HepG2 (cell line): Measurements from ENCODE around the gene CHMP1B. TPM values are rescaled to one million over a fixed set of nuclear protein-coding genes. Genes with fewer than 3 reads are reported as not detected.

Experiments
- ERF ChIP-seq: IDR thresholded peaks from 2 replicates; pipeline ENCODE4 v1.6.1; 2018; ENCODE audit warnings: missing biosample characterization, missing genetic modification reagents
- FOSL1 ChIP-seq: sonication (generic); formaldehyde crosslinking; IDR thresholded peaks from 2 replicates; pipeline ENCODE4 v1.9.0; 2021; ENCODE audit warnings: missing genetic modification reagents, borderline replicate concordance
- FOSL2 ChIP-seq: sonication (generic); formaldehyde crosslinking; IDR thresholded peaks from 2 replicates; pipeline ENCODE4 v1.4.0; 2020; ENCODE audit warnings: missing genetic modification reagents
- HOMEZ ChIP-seq: IDR thresholded peaks from 2 replicates; pipeline ENCODE4 v1.6.1; 2016; ENCODE audit warnings: low read depth
- HOXA3 ChIP-seq: sonication (generic); formaldehyde crosslinking; IDR thresholded peaks from 2 replicates; pipeline ENCODE4 v1.5.0; 2020; ENCODE audit warnings: missing genetic modification reagents
- SALL1 ChIP-seq: sonication (generic); formaldehyde crosslinking; IDR thresholded peaks from 2 replicates; pipeline ENCODE4 v1.8.0; 2022; ENCODE audit warnings: mild to moderate bottlenecking, missing genetic modification reagents
- SAP130 ChIP-seq: IDR thresholded peaks from 2 replicates; pipeline ENCODE4 v1.6.1; 2016; ENCODE audit warnings: low read depth
- SOX13 ChIP-seq, 3 experiments: fragments of 450-650 bp in 1 of 3; sonication (generic) in 1 of 3; formaldehyde crosslinking in 1 of 3; IDR thresholded peaks in 2 of 3; conservative IDR thresholded peaks in 1 of 3; 2 replicates each; pipeline versions ENCODE4 v1.5.0 to v1.6.1; 2016 to 2020; ENCODE audit warnings: antibody characterized with exemption in 1 of 3, mild to moderate bottlenecking in 1 of 3, missing compliant biosample characterization in 1 of 3, missing genetic modification reagents in 1 of 3, moderate library complexity in 1 of 3
- THAP9 ChIP-seq: sonication (generic); formaldehyde crosslinking; IDR thresholded peaks from 2 replicates; pipeline ENCODE4; 2020; ENCODE audit warnings: missing genetic modification reagents, mild to moderate bottlenecking, borderline replicate concordance
- TOPORS ChIP-seq: sonication (generic); formaldehyde crosslinking; IDR thresholded peaks from 2 replicates; pipeline ENCODE4 v1.8.0; 2023; ENCODE audit warnings: mild to moderate bottlenecking, missing genetic modification reagents
- ZBTB14 ChIP-seq: sonication (generic); formaldehyde crosslinking; IDR thresholded peaks from 2 replicates; pipeline ENCODE4 v1.4.0; 2020; ENCODE audit warnings: missing genetic modification reagents
- ZBTB21 ChIP-seq: sonication (generic); formaldehyde crosslinking; IDR thresholded peaks from 2 replicates; pipeline ENCODE4 v1.4.0; 2020; ENCODE audit warnings: missing genetic modification reagents
- ZHX2 ChIP-seq, 2 experiments: sonication (generic) in 1 of 2; formaldehyde crosslinking in 1 of 2; IDR thresholded peaks; 2 replicates each; pipeline versions ENCODE4 v1.6.1 to v1.9.0; 2014 to 2022; ENCODE audit warnings: antibody characterized with exemption in 1 of 2, borderline replicate concordance in 1 of 2, inconsistent platforms in 1 of 2, low read depth in 1 of 2, missing genetic modification reagents in 1 of 2
- ZNF513 ChIP-seq: sonication (generic); formaldehyde crosslinking; conservative IDR thresholded peaks from 2 replicates; pipeline ENCODE4 v1.5.0; 2020; ENCODE audit warnings: missing genetic modification reagents
- ZNF652 ChIP-seq: IDR thresholded peaks from 2 replicates; pipeline ENCODE4 v1.6.1; 2016; ENCODE audit warnings: low read depth, borderline replicate concordance
- polyA plus RNA-seq, 8 experiments: library from polyadenylated mRNA; depleted of rRNA in 3 of 8; stranded (reverse) in 7 of 8; unstranded in 1 of 8; fragments of >200 nt; fragmentation: Illumina TruSeq in 4 of 8; extraction: Trizol in 4 of 8; gene quantifications; 2 replicates each; pipeline versions ENCODE4 v1.2.1 to v1.2.3, GENCODE V29; 2011 to 2016; ENCODE audit warnings: low read depth in 4 of 8, missing spikeins in 1 of 8, mixed read lengths in 1 of 8; ENCODE audit not compliant: insufficient read depth in 1 of 8
- total RNA-seq, 5 experiments: library from RNA; depleted of rRNA; stranded (reverse); fragments of >200 nt; fragmentation: Illumina TruSeq; extraction: Trizol; gene quantifications; 2 replicates each; pipeline ENCODE4 v1.2.3, GENCODE V29; 2016; ENCODE audit warnings: low read depth in 1 of 5

Gene CHMP1B
- total and polyA plus RNA-seq, 2 of the 13 experiments (the other 11 are each of a cell fraction or from before 2014, with no cell fraction given): 18.8 to 20.2 TPM

GRCh38 chr18:11859903-11860407, 8.7 kb downstream of the CHMP1B start (continued):
- TF ChIP-seq ZNF513 (CRISPR knock-in tag) (no peak), ERF (CRISPR knock-in tag) (0 out of 2 replicates have a peak, but pooled peaks have one; percentile 21), FOSL1 (peak; percentile 75; the same call in 1 of the 2 replicates), ZBTB14 (no peak), THAP9 (CRISPR knock-in tag) (no peak), ZBTB21 (CRISPR knock-in tag) (peak; percentile 81), TOPORS (no peak), ZNF652 (CRISPR knock-in tag) (0 out of 2 replicates have a peak, but pooled peaks have one; percentile 13), HOMEZ (CRISPR knock-in tag) (0 out of 2 replicates have a peak, but pooled peaks have one; percentile 42), SOX13 (IDR thresholded peaks at IDR 0.05) (no peak), SOX13 (CRISPR knock-in tag; conservative IDR thresholded peaks at IDR 0.05 in 1 of 2, IDR thresholded peaks at IDR 0.05 in 1 of 2) (peak in 1 of 2 experiments; percentile 48; a peak in 1 of 4 replicates), FOSL2 (CRISPR knock-in tag) (peak; percentile 97), HOXA3 (CRISPR knock-in tag) (0 out of 2 replicates have a peak, but pooled peaks have one; percentile 19), SALL1 (CRISPR knock-in tag) (peak; percentile 29; the same call in 1 of the 2 replicates), SAP130 (peak; percentile 76), ZHX2 (IDR thresholded peaks at IDR 0.05; ENCODE audit: low read depth) (peak; percentile 57; the same call in 1 of the 2 replicates), ZHX2 (CRISPR knock-in tag; IDR thresholded peaks at IDR 0.05; ENCODE audit: borderline replicate concordance) (no peak)
